NOMO-1 treated with DMSO at 0.1 percent for 48 hours (cell line): ENCODE data around the gene MYO3B.

ENCODE experiments used
- DNase-seq: peaks from one replicate; lab custom pipeline; 2025; ENCODE audit not compliant: unreplicated experiment; lab: John Stamatoyannopoulos, UW

MYO3B gene

GRCh38 chr2:170332676-170333402, 154.9 kb downstream of the MYO3B start:
- no peak for DNase-seq

DNA sequence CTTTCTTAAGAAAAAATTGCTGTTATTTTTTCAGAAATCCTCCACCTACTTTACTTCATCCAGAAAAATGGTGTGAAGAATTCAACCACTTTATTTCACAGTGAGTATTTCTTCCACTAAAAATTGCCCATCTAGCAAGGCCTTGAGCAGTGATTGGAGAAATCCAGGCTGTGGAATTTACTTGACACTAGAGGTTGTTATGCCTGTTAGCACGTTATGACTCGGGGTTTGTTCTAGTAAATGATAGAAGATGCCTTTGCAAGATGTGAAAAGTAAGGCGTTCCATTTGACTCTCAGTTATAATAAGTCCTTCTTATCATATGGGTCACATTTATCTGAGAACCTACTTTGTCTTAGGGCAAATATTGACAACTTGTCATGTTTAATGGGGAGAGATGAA, 157.4 kb downstream of the MYO3B start:
- DNase-seq = no peak

DNA sequence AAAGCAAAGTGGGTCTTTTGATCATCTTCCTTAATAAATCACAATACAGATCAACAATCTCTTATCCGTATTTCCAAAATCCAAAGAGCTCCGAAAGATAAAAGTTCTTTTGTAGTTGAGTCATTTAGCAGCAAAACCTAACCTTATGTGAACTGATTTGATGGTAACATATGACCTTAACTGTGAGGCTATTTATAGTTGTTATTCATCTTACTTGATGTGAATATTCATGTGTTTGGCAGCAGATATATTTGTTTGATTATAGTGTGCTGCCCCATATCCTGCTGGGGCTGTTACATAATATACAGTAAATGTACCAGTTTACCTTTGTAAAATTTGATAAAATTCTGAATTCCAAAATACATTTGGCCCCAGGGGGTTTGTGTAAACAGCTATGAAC, 158.5 kb downstream of the MYO3B start:
- DNase-seq = no peak

DNA sequence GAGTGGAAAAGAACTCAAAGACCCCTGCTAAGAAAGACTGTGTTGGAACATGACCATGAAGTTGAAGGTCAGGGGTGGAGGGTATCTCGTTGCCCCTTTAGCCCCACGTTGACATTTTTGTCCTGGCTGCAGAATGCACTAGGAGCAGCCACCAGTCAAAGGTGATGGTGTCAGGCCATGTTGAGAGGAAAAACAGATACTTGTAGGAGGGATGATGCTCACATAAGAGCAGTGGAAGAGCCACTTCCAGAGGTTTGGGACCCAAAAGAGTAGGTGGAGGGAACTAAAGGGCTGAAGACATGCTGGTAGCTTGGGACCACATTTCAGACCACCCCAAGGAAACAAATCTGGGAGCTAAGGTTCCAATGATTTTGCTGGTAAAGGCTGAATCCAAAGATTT, 159.0 kb downstream of the MYO3B start:
- no peak for DNase-seq

DNA sequence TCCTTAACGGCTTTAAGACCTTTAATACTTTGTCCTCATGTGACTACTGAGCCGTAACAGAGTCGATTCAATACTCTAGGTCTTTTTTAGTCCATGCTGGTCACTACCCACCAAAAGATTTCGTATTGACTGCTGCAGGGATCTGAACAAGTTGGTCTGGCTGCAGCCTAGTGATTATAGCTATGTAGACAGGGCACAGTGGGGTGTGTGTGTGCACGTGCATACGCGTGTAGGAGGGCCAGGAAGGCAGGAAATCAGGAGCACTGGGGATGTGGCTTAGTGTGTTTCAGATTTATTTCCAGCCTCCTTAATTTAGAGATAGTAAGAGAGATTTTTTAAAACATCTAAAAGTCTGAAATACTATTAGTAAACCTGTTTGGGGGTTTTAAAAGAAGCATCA, 161.4 kb downstream of the MYO3B start:
- DNase-seq = no peak

- no peak for DNase-seq
Observed at GRCh38 chr2:170339750-170340692, 162.1 kb downstream of the MYO3B start.

GRCh38 chr2:170340693-170341068, 162.7 kb downstream of the MYO3B start:
- peak; percentile 31 for DNase-seq

- DNase-seq = no peak
Observed at GRCh38 chr2:170341684-170342623, 164.0 kb downstream of the MYO3B start.

GRCh38 chr2:170344663-170345346, 166.9 kb downstream of the MYO3B start:
- no peak for DNase-seq

- DNase-seq = no peak
Observed at GRCh38 chr2:170345607-170346006, 167.7 kb downstream of the MYO3B start.

DNA sequence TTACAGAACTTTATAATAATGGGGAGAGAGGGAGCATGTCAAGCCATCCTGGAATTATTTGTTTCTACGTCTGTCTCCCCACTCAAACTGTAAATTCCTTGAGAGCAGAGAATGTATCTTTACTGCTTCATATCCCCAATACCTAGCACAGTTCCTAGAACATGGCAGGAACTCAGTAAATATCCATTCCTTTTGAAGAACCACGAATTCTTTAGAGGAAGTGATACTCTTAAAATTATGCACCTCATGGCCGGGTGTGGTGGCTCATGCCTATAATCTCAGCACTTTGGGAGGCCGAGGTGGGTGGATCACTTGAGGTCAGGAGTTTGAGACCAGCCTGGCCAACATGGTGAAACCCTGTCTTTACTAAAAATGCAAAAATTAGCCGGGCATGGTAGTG, 171.3 kb downstream of the MYO3B start:
- DNase-seq = peak; percentile 14

DNA sequence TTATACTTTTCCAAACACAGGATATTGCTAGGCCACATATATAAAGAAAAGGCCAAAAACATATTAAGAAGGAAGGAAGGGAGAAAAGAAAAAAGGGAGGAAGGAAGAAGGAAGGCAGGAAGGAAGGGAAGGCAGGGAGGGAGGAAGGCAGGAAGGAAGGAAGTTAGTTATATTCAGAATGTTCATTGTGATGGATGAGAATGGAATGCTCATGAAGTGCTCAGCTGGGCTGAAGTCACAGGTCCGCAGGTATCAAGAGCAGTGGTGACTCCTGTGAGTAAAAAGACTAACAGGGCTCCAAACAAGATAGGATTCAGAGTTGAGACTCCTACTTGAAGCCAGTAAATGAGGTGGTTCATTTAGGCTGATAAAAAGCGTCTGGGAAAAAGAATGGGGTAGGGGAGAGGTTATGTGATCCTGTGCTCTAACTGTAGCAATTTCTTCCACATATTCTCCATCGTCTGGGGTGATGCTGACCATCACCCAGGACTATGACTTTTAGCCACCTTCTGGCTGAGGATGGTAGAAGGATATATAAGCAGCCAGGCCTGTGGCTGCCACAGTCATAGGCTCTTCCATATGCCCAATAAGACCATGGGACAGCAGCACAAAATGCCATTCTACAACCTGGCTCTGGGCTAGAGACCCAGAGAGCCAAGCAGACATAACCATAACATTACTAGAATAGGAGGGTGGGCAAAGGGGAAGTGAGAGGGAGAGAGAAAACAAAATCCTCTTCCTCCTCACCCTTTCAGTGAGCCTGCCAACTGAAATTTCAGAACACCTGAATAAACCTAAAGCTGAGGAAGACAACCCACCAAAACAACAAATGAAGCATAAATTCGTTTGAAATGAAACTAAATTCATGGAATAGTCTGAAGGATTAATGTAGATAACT, 173.2 kb downstream of the MYO3B start:
- DNase-seq = no peak

GRCh38 chr2:170353723-170354122, 175.8 kb downstream of the MYO3B start:
- no peak for DNase-seq

GRCh38 chr2:170354388-170354787, 176.4 kb downstream of the MYO3B start:
- DNase-seq = no peak

DNA sequence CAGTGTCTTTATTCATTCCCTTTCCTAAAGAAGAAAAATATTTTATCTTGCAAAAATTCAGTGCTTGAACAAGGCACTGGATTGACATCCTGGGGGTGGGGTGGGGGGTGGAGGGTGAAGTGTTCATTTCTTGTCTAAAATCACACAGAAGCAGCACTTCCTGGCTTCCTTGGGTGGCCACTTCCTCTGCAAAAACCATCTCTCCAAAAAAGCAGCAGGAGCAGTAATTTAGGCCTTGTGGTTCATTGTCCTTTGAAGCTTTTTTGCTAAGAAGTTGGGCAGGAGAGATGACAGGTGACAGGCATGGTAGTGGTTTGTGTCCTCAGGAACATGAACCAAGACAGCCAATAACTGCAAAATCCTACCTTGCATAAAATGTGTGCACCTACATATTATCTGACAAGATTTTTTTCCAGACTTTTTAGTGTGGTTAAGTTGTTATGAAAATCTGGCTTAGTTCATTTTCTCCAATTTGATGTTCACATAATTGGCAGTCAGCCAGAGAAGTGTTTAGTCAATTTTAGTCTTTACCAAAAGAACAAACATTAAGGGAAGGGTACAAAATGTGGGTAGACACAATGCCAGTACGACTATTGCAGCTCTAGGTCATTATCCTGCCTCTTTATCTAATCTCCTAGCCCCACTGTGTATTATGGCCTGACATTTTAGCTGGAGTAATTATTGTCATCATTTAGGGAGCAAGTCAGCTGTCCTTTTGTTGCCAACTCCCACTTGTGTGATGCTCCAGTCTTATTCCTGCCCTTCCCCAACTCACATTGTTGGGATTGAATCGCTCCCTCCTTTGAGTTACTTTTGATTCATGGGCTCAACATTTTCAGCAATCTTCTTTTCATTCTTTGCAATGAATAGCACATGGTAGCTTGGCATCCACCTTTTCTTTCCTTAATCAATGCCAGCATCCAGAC, 177.2 kb downstream of the MYO3B start:
- no peak for DNase-seq

- DNase-seq = no peak
Observed at GRCh38 chr2:170359466-170359865, 181.5 kb downstream of the MYO3B start.

- no peak for DNase-seq
Observed at GRCh38 chr2:170360546-170361089, 182.7 kb downstream of the MYO3B start.
